Prostate gland (tissue), 2 donors: Measurements from ENCODE around the gene NFAM1.

Experiments used
- CTCF ChIP-seq, 4 experiments: fragments of 200-600 bp in 2 of 4; fragments of 450-650 bp in 2 of 4; sonication (generic) in 2 of 4; IDR thresholded peaks; 1 replicate in 3 of 4; 2 replicates in 1 of 4; pipeline ENCODE4 v1.5.1; 2016 to 2019; ENCODE audit warnings: antibody characterized with exemption in 4 of 4, mild to moderate bottlenecking in 2 of 4, moderate library complexity in 2 of 4
- POLR2A ChIP-seq: fragments of 450-650 bp; IDR thresholded peaks from one replicate; pipeline ENCODE4 v1.6.1; 2016; ENCODE audit warnings: antibody characterized with exemption, mild to moderate bottlenecking
- POLR2AphosphoS5 ChIP-seq: sonication (generic); formaldehyde crosslinking; IDR thresholded peaks from one replicate; pipeline ENCODE4 v1.6.1; 2017; ENCODE audit warnings: antibody characterized with exemption

- TF ChIP-seq CTCF (IDR thresholded peaks at IDR 0.05) (no peak), POLR2A (no peak), POLR2AphosphoS5 (no peak)
Observed at GRCh38 chr22:42371099-42371498, 61.1 kb downstream of the NFAM1 start.
